ENCODE measurements around the gene NAA60.
"Not testable (repeated sequence)": the region's sequence is repeated elsewhere in the genome, so short reads cannot be mapped to it uniquely, and the experiment has no call there.

The NAA60 gene

DNA sequence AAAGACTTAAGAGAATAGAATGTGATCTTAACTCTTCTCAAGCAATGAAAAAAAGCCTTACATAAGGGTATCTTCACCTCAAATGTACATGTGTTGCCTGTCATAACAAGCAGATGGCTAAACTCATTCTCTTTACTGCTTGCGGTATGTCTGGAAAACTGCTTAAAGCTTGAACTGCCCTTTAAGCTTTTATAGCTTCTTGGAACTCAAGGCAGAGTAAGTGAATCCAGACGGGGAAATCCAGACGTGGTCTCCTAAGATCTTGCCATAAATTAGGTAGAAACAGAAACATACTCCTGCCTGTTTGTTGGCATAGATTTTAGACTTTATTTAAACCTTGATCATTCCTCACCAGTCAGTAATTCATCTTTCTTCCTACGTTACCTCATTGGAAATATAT is 76.9 kb downstream of the NAA60 start:
- in situ Hi-C loops (cut with HindIII; ENCODE audit: low pct_ligation_motif_present, low pct_unique_long_range_greater_than_20kb, low sequenced_read_pairs): loop anchor here (25.0 kb wide), 1 partner anchor 92 kb away; the partner anchor contains the start of gene SLX4
- no peak for DNase-seq

- DNase-seq: no peak
- in situ Hi-C loops (cut with HindIII; ENCODE audit: low pct_ligation_motif_present, low pct_unique_long_range_greater_than_20kb, low sequenced_read_pairs): loop anchor here (25.0 kb wide), 1 partner anchor 91 kb away; the partner anchor contains the start of gene SLX4
These were observed 77.4 kb downstream of the NAA60 start for GRCh38 chr16:3520841-3521240.

DNA sequence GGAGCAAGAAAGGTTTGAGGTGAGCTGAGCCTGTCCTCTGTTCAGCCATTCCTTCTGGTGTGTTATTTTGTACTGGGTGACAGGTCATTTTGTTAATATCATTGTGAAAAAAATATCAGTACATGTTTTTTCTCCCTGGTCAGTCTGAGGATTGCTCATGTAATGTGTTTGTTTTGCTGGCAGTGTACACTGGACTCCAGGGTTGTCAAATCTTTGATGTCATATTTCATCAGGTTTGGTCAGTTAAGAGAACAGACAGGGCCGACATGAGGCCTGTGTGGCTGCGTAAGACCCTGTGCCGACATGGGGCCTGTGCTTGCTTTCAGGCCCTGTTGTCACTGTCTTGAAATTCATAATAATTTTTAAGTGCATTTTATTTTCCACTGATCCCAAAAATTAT is 79.8 kb downstream of the NAA60 start:
- in situ Hi-C loops (cut with HindIII; ENCODE audit: low pct_ligation_motif_present, low pct_unique_long_range_greater_than_20kb, low sequenced_read_pairs): loop anchor here (25.0 kb wide), 1 partner anchor 89 kb away; the partner anchor contains the start of gene SLX4
- no peak for DNase-seq

DNA sequence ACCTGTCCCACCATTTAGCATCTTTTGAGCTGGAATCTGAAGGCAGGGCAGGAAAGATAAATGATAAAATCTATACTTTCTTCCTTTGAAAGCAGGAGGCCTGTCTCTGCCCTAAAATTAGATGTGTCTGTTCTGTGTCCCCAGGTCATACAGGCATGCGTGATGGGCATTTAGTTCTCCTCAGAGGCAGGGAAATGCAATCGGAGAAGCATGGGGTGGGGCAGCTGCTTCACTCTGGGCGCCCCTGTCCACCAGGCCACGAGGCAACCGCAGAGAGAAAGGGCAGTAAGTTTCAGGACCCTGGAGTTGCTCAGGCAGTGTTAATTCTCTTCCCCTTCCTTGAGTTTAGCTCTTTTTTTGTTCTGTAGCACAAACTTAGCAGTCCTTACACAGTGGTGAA is 82.5 kb downstream of the NAA60 start:
- in situ Hi-C loops (cut with HindIII; ENCODE audit: low pct_ligation_motif_present, low pct_unique_long_range_greater_than_20kb, low sequenced_read_pairs): no loop called here

DNA sequence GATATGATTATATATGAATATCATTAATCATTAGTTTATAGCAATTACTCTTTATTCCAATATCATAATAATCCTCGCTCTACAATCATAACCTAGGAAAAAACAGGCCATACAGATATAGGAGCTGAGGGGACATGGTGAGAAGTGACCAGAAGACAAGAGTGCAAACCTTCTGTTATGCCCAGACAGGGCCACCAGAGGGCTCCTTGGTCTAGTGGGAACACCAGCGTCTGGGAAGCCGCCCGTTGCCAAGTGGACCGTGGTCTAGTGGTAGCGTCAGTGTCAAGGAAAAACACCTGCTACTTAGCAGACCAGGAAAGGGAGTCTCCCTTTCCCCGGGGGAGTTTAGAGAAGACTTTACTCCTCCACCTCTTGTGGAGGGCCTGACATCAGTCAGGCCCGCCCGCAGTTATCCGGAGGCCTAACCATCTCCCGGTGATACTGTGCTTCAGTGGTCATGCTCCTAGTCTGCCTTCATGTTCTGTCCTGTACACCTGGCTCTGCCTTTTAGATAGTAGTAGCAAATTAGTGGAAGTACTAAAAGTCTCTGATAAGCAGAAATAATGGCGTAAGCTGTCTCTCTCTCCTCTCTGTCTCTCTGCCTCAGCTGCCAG is 83.8 kb downstream of the NAA60 start:
- DNase-seq: peak; percentile 78
- in situ Hi-C loops (cut with HindIII; ENCODE audit: low pct_ligation_motif_present, low pct_unique_long_range_greater_than_20kb, low sequenced_read_pairs): not testable (repeated sequence)

More for the DNA sequence above, 82.5 kb downstream of the NAA60 start:
- DNase-seq: no peak

DNA sequence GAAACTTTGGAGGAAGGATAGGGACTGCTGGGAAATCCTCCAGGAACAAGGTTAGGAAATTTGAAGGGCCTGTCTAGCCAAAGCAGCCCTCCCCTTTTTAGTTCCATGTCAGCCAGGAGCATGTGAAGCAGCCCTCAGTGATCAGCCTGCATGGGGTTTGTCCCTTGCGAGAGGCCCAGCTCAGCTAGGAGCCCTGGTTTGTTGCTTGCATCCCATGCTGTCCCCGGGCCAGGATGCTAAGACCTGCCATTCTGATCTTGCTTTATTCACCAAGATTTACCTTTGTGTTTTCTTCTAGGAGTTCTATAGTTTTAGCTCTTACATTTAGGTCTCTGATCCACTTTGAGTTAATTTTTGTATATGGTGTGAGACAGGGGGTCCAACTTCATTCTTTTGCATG is 84.9 kb downstream of the NAA60 start:
- DNase-seq: no peak
- in situ Hi-C loops (cut with HindIII; ENCODE audit: low pct_ligation_motif_present, low pct_unique_long_range_greater_than_20kb, low sequenced_read_pairs): no loop called here

DNA sequence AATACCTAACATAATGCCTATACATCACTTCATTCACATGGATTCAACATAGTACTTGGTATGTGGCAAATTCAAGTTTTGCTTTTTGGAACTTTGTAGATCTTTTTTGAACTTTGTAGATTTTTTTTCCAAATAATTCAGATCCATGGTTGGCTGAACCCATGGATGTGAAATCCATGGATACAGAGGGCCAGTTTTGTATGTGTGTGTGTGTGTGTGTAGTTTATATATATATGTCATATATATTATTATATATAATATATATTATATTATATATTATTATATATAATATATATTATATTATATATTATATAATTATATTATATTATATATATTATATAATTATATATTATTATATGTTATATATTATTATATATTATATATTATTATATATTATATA is 85.7 kb downstream of the NAA60 start:
- in situ Hi-C loops (cut with HindIII; ENCODE audit: low pct_ligation_motif_present, low pct_unique_long_range_greater_than_20kb, low sequenced_read_pairs): no loop called here
- no peak for DNase-seq

DNA sequence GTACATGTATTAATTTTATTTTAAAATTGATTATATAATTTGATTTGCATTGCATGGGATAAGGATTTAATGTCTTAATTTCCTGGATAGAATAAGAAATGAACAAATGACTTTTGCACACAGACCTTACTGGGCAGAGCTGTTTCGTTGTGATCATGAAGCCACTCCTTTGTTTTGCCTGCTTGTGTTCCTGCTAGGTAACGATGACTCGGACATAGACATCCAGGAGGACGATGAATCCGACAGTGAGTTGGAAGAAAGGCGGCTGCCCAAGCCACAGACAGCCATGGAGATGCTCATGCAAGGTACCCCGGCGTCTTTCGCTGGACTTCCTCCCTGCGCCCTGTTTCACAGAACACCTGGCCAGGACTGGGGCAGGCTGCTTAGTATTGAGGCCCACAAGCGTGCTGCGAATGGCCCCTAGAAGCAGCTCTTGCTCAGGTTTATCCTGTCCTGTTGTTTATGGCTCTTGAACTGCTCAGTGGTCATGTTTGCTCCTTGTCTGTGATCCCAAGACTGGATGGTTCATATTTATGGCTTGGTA is 87.0 kb downstream of the NAA60 start:
- no peak for DNase-seq
- in situ Hi-C loops (cut with HindIII; ENCODE audit: low pct_ligation_motif_present, low pct_unique_long_range_greater_than_20kb, low sequenced_read_pairs): no loop called here

- no peak for DNase-seq
- in situ Hi-C loops (cut with HindIII; ENCODE audit: low pct_ligation_motif_present, low pct_unique_long_range_greater_than_20kb, low sequenced_read_pairs): no loop called here
These were observed 89.3 kb downstream of the NAA60 start for GRCh38 chr16:3532741-3533140.

DNA sequence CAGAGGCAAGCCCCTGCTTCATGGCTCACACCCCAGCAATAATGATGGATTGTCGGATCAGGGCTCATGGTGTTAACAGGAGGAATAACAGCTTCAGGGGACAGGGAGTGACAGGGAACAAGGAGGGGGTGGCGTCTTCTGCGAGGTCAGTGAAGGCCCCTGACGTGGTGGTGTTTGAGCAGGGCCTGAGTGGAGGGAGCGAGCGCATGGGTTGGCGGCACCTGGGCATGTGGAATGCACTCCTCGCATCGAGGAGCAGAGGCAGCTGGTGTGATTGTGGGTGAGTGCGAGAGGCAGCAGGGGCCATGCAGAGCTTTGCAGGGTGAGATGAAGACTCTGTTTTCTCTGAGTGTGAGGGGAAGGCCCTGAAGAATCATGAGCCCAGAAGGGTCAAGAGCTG is 90.6 kb downstream of the NAA60 start:
- in situ Hi-C loops (cut with HindIII; ENCODE audit: low pct_ligation_motif_present, low pct_unique_long_range_greater_than_20kb, low sequenced_read_pairs): no loop called here
- DNase-seq: no peak

GRCh38 chr16:3536271-3536731 is 92.8 kb downstream of the NAA60 start:
- in situ Hi-C loops (cut with HindIII; ENCODE audit: low pct_ligation_motif_present, low pct_unique_long_range_greater_than_20kb, low sequenced_read_pairs): no loop called here
- DNase-seq: no peak
